ENCODE measurements around the gene NMU. TPM values are rescaled to one million over a fixed set of nuclear protein-coding genes. Genes with fewer than 3 reads are reported as not detected.
A peak's percentile ranks its signal among the peaks of the same experiment; 100 is the strongest.

NMU gene
- total RNA-seq, 1 experiment from 2014 or later = not detected

GRCh38 chr4:55545641-55546505, 90.2 kb downstream of the NMU start:
- Histone ChIP-seq H3K9me3 (replicated peaks) (no peaks in the 10 kb centered on the region; the same call in 1 of the 2 replicates), H3K27ac (peak overlapping the region; percentile 94), H3K27me3 (replicated peaks) (no peaks in the 10 kb centered on the region), H3K4me3 (peak overlapping the region; percentile 69), H3K4me1 (replicated peaks) (peaks cover 38% of the 10 kb centered on the region), H3K36me3 (peaks cover 13% of the 10 kb centered on the region; the same call in 1 of the 2 replicates)
- peak; percentile 77 to 81 for DNase-seq (ENCODE audit: low read depth in 1 of 2, low spot score in 2 of 2)

Other genes with a start within 250 kb of the NMU start
- 178 and 196 TPM in 2 replicates for gene TMEM165, start 240.3 kb downstream of the NMU start, total RNA-seq (2014; rRNA removed; shearing (Covaris generic))
- 22.5 and 53.0 TPM in 2 replicates for gene CLOCK, start 89.4 kb downstream of the NMU start, total RNA-seq (2014; rRNA removed; shearing (Covaris generic))
- gene PDCL2, start 44.1 kb downstream of the NMU start, total RNA-seq (2014; rRNA removed; shearing (Covaris generic)) = not detected in 2 replicates
- not detected in 2 replicates for gene EXOC1L, start 183.5 kb upstream of the NMU start, total RNA-seq (2014; rRNA removed; shearing (Covaris generic))
- 23.8 and 41.7 TPM in 2 replicates for gene EXOC1, start 217.3 kb upstream of the NMU start, total RNA-seq (2014; rRNA removed; shearing (Covaris generic))